Anterior cingulate cortex (tissue), 58 donors: Measurements from ENCODE around the gene GRB2.
"Not testable (repeated sequence)": the region's sequence is repeated elsewhere in the genome, so short reads cannot be mapped to it uniquely, and the experiment has no call there.

Experiments
- DNase-seq, 58 donors: peaks; one replicate each; lab custom pipeline; 2025; lab: John Stamatoyannopoulos, UW

The GRB2 gene

GRCh38 chr17:75356260-75356937, 49.1 kb downstream of the GRB2 start:
- no peak for DNase-seq

- DNase-seq = no peak
These were observed 52.3 kb downstream of the GRB2 start for GRCh38 chr17:75353176-75353575.

- DNase-seq = peak in 10 of 58 donors; percentile 5 to 28 (median 16)
These were observed 53.4 kb downstream of the GRB2 start for GRCh38 chr17:75352079-75352569.

- no peak for DNase-seq
These were observed 54.8 kb downstream of the GRB2 start for GRCh38 chr17:75350706-75351105.

- DNase-seq = no peak
These were observed 55.4 kb downstream of the GRB2 start for GRCh38 chr17:75350029-75350428.

GRCh38 chr17:75349589-75349988, 55.9 kb downstream of the GRB2 start:
- no peak for DNase-seq

- DNase-seq = no peak
These were observed 57.0 kb downstream of the GRB2 start for GRCh38 chr17:75348386-75349012.

GRCh38 chr17:75346906-75347305, 58.6 kb downstream of the GRB2 start:
- no peak for DNase-seq

GRCh38 chr17:75346368-75346767, 59.1 kb downstream of the GRB2 start:
- not testable (repeated sequence) for DNase-seq

- no peak for DNase-seq
These were observed 59.8 kb downstream of the GRB2 start for GRCh38 chr17:75345514-75346167.

GRCh38 chr17:75344666-75345065, 60.8 kb downstream of the GRB2 start:
- DNase-seq = no peak

- no peak for DNase-seq
These were observed 62.5 kb downstream of the GRB2 start for GRCh38 chr17:75342996-75343395.

- no peak for DNase-seq
These were observed 63.5 kb downstream of the GRB2 start for GRCh38 chr17:75341784-75342486.

- DNase-seq = peak in 1 of 58 donors; percentile 29
These were observed 64.8 kb downstream of the GRB2 start for GRCh38 chr17:75340631-75341030.

- DNase-seq = no peak
These were observed 65.5 kb downstream of the GRB2 start for GRCh38 chr17:75339971-75340370.

- no peak for DNase-seq
These were observed 67.1 kb downstream of the GRB2 start for GRCh38 chr17:75338335-75338734.

GRCh38 chr17:75335315-75335714, 70.2 kb downstream of the GRB2 start:
- DNase-seq = no peak

GRCh38 chr17:75334723-75335122, 70.8 kb downstream of the GRB2 start:
- DNase-seq = no peak

- no peak for DNase-seq
These were observed 73.8 kb downstream of the GRB2 start for GRCh38 chr17:75331671-75332070.

GRCh38 chr17:75327757-75328156, 77.7 kb downstream of the GRB2 start:
- DNase-seq = no peak

GRCh38 chr17:75326226-75326848, 79.1 kb downstream of the GRB2 start:
- DNase-seq = no peak
